Mammary epithelial cell (primary cell): ENCODE results near the gene STXBP1.

Source experiments
- EZH2 ChIP-seq: IDR thresholded peaks from 2 replicates; pipeline ENCODE4 v1.6.1; 2012; ENCODE audit warnings: low read length, inconsistent platforms, borderline replicate concordance
- TF ChIP-seq, protein P1 (sequence below), 2 donors: IDR thresholded peaks in 1 of 2; conservative IDR thresholded peaks in 1 of 2; 2 replicates each; pipeline ENCODE4 v1.5.1; 2011 to 2012; ENCODE audit warnings: inconsistent platforms in 2 of 2, low read length in 2 of 2, mild to moderate bottlenecking in 2 of 2, control low read depth in 1 of 2, low read depth in 1 of 2; ENCODE audit not compliant: insufficient read depth in 1 of 2; ENCODE audit errors: extremely low read depth in 1 of 2

DNA sequence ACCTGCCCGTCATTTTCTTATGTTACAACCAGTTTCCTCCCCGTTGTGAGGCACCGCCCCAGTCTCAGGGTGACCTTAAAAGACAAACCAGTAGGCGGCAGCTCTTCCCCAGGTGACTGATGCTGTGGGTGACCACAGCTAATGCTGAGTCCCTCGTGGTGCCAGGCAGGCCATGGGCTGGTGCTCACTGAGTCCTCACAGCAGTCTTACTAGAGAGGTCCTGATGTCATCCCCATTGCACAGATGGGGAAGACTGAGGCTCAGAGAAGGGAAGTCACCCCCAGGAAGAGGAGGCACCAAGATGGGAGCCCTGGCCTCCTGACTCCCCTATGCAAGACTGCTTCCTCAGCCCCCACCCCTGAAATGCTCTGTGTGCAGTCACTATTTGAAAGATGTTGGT, 95.7 kb downstream of the STXBP1 start:
- TF ChIP-seq, protein P1, sequence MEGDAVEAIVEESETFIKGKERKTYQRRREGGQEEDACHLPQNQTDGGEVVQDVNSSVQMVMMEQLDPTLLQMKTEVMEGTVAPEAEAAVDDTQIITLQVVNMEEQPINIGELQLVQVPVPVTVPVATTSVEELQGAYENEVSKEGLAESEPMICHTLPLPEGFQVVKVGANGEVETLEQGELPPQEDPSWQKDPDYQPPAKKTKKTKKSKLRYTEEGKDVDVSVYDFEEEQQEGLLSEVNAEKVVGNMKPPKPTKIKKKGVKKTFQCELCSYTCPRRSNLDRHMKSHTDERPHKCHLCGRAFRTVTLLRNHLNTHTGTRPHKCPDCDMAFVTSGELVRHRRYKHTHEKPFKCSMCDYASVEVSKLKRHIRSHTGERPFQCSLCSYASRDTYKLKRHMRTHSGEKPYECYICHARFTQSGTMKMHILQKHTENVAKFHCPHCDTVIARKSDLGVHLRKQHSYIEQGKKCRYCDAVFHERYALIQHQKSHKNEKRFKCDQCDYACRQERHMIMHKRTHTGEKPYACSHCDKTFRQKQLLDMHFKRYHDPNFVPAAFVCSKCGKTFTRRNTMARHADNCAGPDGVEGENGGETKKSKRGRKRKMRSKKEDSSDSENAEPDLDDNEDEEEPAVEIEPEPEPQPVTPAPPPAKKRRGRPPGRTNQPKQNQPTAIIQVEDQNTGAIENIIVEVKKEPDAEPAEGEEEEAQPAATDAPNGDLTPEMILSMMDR (conservative IDR thresholded peaks at IDR 0.05 in 1 of 2, IDR thresholded peaks at IDR 0.05 in 1 of 2; ENCODE audit: extremely low read depth in 1 of 2, insufficient read depth in 1 of 2, low read depth in 1 of 2, low read length in 2 of 2) = no peak
- TF ChIP-seq EZH2 = no peak
